HepG2 (cell line): ENCODE measurements around the gene RRBP1. TPM values are rescaled to one million over a fixed set of nuclear protein-coding genes. Genes with fewer than 3 reads are reported as not detected.

ENCODE experiments used
- FOSL2 ChIP-seq: sonication (generic); formaldehyde crosslinking; IDR thresholded peaks from 2 replicates; pipeline ENCODE4 v1.4.0; 2020; ENCODE audit warnings: missing genetic modification reagents
- HOXA5 ChIP-seq: sonication (generic); formaldehyde crosslinking; IDR thresholded peaks from 2 replicates; pipeline ENCODE4 v1.4.0; 2020; ENCODE audit warnings: missing genetic modification reagents
- JUNB ChIP-seq: sonication (generic); formaldehyde crosslinking; IDR thresholded peaks from 2 replicates; pipeline ENCODE4 v1.8.0; 2022; ENCODE audit warnings: missing genetic modification reagents, mild to moderate bottlenecking, borderline replicate concordance
- KMT2B ChIP-seq: IDR thresholded peaks from 2 replicates; pipeline ENCODE4 v1.6.1; 2016; ENCODE audit warnings: missing genetic modification reagents, missing compliant biosample characterization
- NFKB2 ChIP-seq: sonication (generic); formaldehyde crosslinking; IDR thresholded peaks from 2 replicates; pipeline ENCODE4 v1.4.0; 2020; ENCODE audit warnings: missing genetic modification reagents, borderline replicate concordance
- NR2C2 ChIP-seq: sonication (generic); formaldehyde crosslinking; IDR thresholded peaks from 2 replicates; pipeline ENCODE4 v1.4.0; 2020; ENCODE audit warnings: missing genetic modification reagents, mild to moderate bottlenecking, moderate library complexity, borderline replicate concordance
- NR3C1 ChIP-seq: sonication (generic); formaldehyde crosslinking; IDR thresholded peaks from 2 replicates; pipeline ENCODE4 v1.4.0; 2020; ENCODE audit warnings: missing genetic modification reagents
- PHF8 ChIP-seq: sonication (generic); formaldehyde crosslinking; IDR thresholded peaks from 2 replicates; pipeline ENCODE4 v1.5.0; 2020; ENCODE audit warnings: missing genetic modification reagents
- SP5 ChIP-seq: IDR thresholded peaks from 2 replicates; pipeline ENCODE4 v1.6.1; 2016; ENCODE audit warnings: low read depth, borderline replicate concordance
- SRF ChIP-seq: IDR thresholded peaks from 2 replicates; pipeline ENCODE4 v1.6.1; 2011; ENCODE audit warnings: mild to moderate bottlenecking, low read depth, low read length, moderate library complexity
- SSRP1 ChIP-seq: IDR thresholded peaks from 2 replicates; pipeline ENCODE4 v1.6.1; 2016; ENCODE audit warnings: control low read depth
- TOPORS ChIP-seq: sonication (generic); formaldehyde crosslinking; IDR thresholded peaks from 2 replicates; pipeline ENCODE4 v1.8.0; 2023; ENCODE audit warnings: mild to moderate bottlenecking, missing genetic modification reagents
- ZNF124 ChIP-seq: sonication (generic); formaldehyde crosslinking; IDR thresholded peaks from 2 replicates; pipeline ENCODE4 v1.4.0; 2020; ENCODE audit warnings: missing genetic modification reagents
- ZNF496 ChIP-seq: sonication (generic); formaldehyde crosslinking; IDR thresholded peaks from 2 replicates; pipeline ENCODE4 v1.8.1; 2023; ENCODE audit warnings: mild to moderate bottlenecking, moderate library complexity, missing genetic modification reagents; ENCODE audit not compliant: insufficient replicate concordance
- ZNF577 ChIP-seq: sonication (generic); formaldehyde crosslinking; IDR thresholded peaks from 2 replicates; pipeline ENCODE4 v1.4.0; 2020; ENCODE audit warnings: mild to moderate bottlenecking, low read depth, missing genetic modification reagents, borderline replicate concordance
- ZNF614 ChIP-seq: IDR thresholded peaks from 2 replicates; pipeline ENCODE4 v1.6.1; 2018; ENCODE audit warnings: missing biosample characterization, missing genetic modification reagents, inconsistent platforms, borderline replicate concordance
- ZNF773 ChIP-seq: sonication (generic); formaldehyde crosslinking; IDR thresholded peaks from 2 replicates; pipeline ENCODE4 v1.4.0; 2020; ENCODE audit warnings: missing genetic modification reagents, borderline replicate concordance
- polyA plus RNA-seq, 8 experiments: library from polyadenylated mRNA; depleted of rRNA in 3 of 8; stranded (reverse) in 7 of 8; unstranded in 1 of 8; fragments of >200 nt; fragmentation: Illumina TruSeq in 4 of 8; extraction: Trizol in 4 of 8; gene quantifications; 2 replicates each; pipeline versions ENCODE4 v1.2.1 to v1.2.3, GENCODE V29; 2011 to 2016; ENCODE audit warnings: low read depth in 4 of 8, missing spikeins in 1 of 8, mixed read lengths in 1 of 8; ENCODE audit not compliant: insufficient read depth in 1 of 8
- total RNA-seq, 5 experiments: library from RNA; depleted of rRNA; stranded (reverse); fragments of >200 nt; fragmentation: Illumina TruSeq; extraction: Trizol; gene quantifications; 2 replicates each; pipeline ENCODE4 v1.2.3, GENCODE V29; 2016; ENCODE audit warnings: low read depth in 1 of 5
- TF ChIP-seq, protein P1 (sequence below): sonication (generic); formaldehyde crosslinking; IDR thresholded peaks from 2 replicates; pipeline ENCODE4 v1.5.0; 2020; ENCODE audit warnings: missing genetic modification reagents, mild to moderate bottlenecking, borderline replicate concordance
- TF ChIP-seq, protein P2 (sequence below): IDR thresholded peaks from 2 replicates; pipeline ENCODE4 v1.6.1; 2018; ENCODE audit warnings: missing genetic modification reagents
- TF ChIP-seq, protein P3 (sequence below): sonication (generic); formaldehyde crosslinking; IDR thresholded peaks from 2 replicates; pipeline ENCODE4 v1.9.0; 2021; ENCODE audit warnings: missing genetic modification reagents, mild to moderate bottlenecking, borderline replicate concordance
- TF ChIP-seq, protein P4 (sequence below): sonication (generic); formaldehyde crosslinking; conservative IDR thresholded peaks from 2 replicates; pipeline ENCODE4 v1.5.0; 2020; ENCODE audit warnings: missing genetic modification reagents
- TF ChIP-seq, protein P5 (sequence below): sonication (generic); formaldehyde crosslinking; IDR thresholded peaks from 2 replicates; pipeline ENCODE4 v1.5.0; 2020; ENCODE audit warnings: mild to moderate bottlenecking, missing genetic modification reagents, moderate library complexity

The RRBP1 gene
- total and polyA plus RNA-seq, 2 of the 13 experiments (the other 11 are each of a cell fraction or from before 2014, with no cell fraction given), result 150 to 222 TPM

DNA sequence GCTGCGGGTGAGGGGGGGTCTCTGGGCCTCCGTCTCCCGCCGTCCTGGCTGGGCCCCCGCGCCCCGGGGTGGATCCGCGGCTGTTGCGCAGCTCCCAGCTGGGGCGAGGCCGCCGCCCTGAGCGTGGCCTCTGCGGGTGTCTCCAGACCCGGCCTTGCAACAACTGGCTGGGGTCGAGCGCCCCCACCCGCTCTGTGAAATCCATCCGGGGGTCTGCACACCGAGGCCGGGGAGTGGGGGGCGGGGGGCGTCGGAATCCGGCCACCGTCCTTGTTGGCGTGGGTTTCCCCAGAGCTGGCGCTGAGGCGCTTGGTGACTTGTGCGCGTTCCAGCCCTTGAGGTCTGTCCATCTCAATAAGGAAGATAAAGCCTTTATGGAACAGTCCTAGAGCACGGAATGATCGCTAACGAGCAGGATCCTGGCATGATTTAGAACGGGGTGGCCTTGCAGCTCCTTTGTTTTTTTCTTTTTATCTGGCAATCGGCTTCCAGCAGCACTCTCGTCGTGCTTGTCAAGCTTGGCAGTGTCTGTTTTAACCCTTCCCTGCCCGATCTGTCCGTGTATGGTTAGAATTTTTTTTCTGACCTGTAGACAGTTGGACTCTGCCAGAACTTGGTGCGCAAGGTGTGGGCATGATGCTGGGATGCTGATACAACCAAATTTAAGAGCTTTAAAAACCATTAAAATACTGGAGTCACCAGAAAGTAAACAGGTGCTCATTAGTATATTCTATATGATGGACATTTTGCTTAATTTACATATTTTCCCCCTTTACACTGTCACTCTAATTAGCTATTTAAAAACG, 111.5 kb downstream of the RRBP1 start (continued):
- TF ChIP-seq, protein P1, sequence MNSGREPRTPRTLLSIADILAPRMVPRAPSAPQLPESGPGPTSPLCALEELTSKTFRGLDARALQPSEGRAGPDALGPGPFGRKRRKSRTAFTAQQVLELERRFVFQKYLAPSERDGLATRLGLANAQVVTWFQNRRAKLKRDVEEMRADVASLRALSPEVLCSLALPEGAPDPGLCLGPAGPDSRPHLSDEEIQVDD (CRISPR knock-in tag), result no peak
- peak; percentile 11; the same call in 1 of the 2 replicates for TF ChIP-seq NFKB2
- TF ChIP-seq, protein P2, sequence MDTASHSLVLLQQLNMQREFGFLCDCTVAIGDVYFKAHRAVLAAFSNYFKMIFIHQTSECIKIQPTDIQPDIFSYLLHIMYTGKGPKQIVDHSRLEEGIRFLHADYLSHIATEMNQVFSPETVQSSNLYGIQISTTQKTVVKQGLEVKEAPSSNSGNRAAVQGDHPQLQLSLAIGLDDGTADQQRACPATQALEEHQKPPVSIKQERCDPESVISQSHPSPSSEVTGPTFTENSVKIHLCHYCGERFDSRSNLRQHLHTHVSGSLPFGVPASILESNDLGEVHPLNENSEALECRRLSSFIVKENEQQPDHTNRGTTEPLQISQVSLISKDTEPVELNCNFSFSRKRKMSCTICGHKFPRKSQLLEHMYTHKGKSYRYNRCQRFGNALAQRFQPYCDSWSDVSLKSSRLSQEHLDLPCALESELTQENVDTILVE, result no peak
- peak; percentile 75; the same call in 1 of the 2 replicates for TF ChIP-seq TOPORS
- no peak for TF ChIP-seq ZNF496 (CRISPR knock-in tag)
- TF ChIP-seq HOXA5 (CRISPR knock-in tag), result no peak
- peak; percentile 12 for TF ChIP-seq KMT2B
- no peak for TF ChIP-seq SSRP1 (CRISPR knock-in tag)
- TF ChIP-seq, protein P3, sequence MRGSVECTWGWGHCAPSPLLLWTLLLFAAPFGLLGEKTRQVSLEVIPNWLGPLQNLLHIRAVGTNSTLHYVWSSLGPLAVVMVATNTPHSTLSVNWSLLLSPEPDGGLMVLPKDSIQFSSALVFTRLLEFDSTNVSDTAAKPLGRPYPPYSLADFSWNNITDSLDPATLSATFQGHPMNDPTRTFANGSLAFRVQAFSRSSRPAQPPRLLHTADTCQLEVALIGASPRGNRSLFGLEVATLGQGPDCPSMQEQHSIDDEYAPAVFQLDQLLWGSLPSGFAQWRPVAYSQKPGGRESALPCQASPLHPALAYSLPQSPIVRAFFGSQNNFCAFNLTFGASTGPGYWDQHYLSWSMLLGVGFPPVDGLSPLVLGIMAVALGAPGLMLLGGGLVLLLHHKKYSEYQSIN (CRISPR knock-in tag), result no peak
- no peak for TF ChIP-seq ZNF577 (CRISPR knock-in tag)
- TF ChIP-seq PHF8 (CRISPR knock-in tag), result peak; percentile 11; the same call in 1 of the 2 replicates
- no peak for TF ChIP-seq ZNF773
- TF ChIP-seq ZNF124, result no peak
- no peak for TF ChIP-seq ZNF614
- 0 out of 2 replicates have a peak, but pooled peaks have one; percentile 8 for TF ChIP-seq SP5 (CRISPR knock-in tag)
- TF ChIP-seq NR2C2 (CRISPR knock-in tag), result no peak; the same call in none of the 2 replicates
- TF ChIP-seq FOSL2 (CRISPR knock-in tag), result peak; percentile 1; the same call in 1 of the 2 replicates
- TF ChIP-seq, protein P4, sequence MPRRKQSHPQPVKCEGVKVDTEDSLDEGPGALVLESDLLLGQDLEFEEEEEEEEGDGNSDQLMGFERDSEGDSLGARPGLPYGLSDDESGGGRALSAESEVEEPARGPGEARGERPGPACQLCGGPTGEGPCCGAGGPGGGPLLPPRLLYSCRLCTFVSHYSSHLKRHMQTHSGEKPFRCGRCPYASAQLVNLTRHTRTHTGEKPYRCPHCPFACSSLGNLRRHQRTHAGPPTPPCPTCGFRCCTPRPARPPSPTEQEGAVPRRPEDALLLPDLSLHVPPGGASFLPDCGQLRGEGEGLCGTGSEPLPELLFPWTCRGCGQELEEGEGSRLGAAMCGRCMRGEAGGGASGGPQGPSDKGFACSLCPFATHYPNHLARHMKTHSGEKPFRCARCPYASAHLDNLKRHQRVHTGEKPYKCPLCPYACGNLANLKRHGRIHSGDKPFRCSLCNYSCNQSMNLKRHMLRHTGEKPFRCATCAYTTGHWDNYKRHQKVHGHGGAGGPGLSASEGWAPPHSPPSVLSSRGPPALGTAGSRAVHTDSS, result no peak
- TF ChIP-seq SRF, result no peak
- no peak for TF ChIP-seq NR3C1 (CRISPR knock-in tag)
- no peak for TF ChIP-seq JUNB (CRISPR knock-in tag)
- TF ChIP-seq, protein P5, sequence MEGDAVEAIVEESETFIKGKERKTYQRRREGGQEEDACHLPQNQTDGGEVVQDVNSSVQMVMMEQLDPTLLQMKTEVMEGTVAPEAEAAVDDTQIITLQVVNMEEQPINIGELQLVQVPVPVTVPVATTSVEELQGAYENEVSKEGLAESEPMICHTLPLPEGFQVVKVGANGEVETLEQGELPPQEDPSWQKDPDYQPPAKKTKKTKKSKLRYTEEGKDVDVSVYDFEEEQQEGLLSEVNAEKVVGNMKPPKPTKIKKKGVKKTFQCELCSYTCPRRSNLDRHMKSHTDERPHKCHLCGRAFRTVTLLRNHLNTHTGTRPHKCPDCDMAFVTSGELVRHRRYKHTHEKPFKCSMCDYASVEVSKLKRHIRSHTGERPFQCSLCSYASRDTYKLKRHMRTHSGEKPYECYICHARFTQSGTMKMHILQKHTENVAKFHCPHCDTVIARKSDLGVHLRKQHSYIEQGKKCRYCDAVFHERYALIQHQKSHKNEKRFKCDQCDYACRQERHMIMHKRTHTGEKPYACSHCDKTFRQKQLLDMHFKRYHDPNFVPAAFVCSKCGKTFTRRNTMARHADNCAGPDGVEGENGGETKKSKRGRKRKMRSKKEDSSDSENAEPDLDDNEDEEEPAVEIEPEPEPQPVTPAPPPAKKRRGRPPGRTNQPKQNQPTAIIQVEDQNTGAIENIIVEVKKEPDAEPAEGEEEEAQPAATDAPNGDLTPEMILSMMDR (CRISPR knock-in tag), result peak; percentile 65
